Smooth muscle cell (in vitro differentiated cells): ENCODE results near the gene PAX8. TPM values are rescaled to one million over a fixed set of nuclear protein-coding genes. Genes with fewer than 3 reads are reported as not detected.
"Not testable (repeated sequence)": the region's sequence is repeated elsewhere in the genome, so short reads cannot be mapped to it uniquely, and the experiment has no call there.

Experiments used
- DNase-seq: peaks from one replicate; lab custom pipeline; 2025; ENCODE audit not compliant: unreplicated experiment; lab: John Stamatoyannopoulos, UW
- H2AFZ ChIP-seq: fragments of 200-600 bp; sonication (generic); 2 replicates; pipeline ENCODE4 v1.6.0; 2016; ENCODE audit warnings: antibody characterized with exemption, low read depth, mild to moderate bottlenecking
- H3F3A ChIP-seq: fragments of 200-600 bp; sonication (generic); 2 replicates; pipeline ENCODE4 v1.6.0; 2017; ENCODE audit warnings: antibody characterized with exemption, low read depth
- H3K27ac ChIP-seq: fragments of 200-600 bp; sonication (generic); 2 replicates; pipeline ENCODE4 v1.5.1; 2016; ENCODE audit warnings: low read depth, mild to moderate bottlenecking
- H3K27me3 ChIP-seq: fragments of 200-600 bp; sonication (generic); 2 replicates; pipeline ENCODE4 v1.6.1; 2016; ENCODE audit warnings: low read depth, mild to moderate bottlenecking
- H3K36me3 ChIP-seq: fragments of 200-600 bp; sonication (generic); 2 replicates; pipeline ENCODE4 v1.5.1; 2016; ENCODE audit warnings: low read depth
- H3K4me1 ChIP-seq: fragments of 200-600 bp; sonication (generic); 2 replicates; pipeline ENCODE4 v1.5.1; 2016; ENCODE audit warnings: low read depth
- H3K4me2 ChIP-seq: fragments of 200-600 bp; sonication (generic); 2 replicates; pipeline ENCODE4 v1.6.0; 2016; ENCODE audit warnings: mild to moderate bottlenecking
- H3K4me3 ChIP-seq: fragments of 200-600 bp; sonication (generic); 2 replicates; pipeline ENCODE4 v1.5.1; 2016; ENCODE audit warnings: mild to moderate bottlenecking
- H3K79me2 ChIP-seq: fragments of 200-600 bp; sonication (generic); 2 replicates; pipeline ENCODE4 v1.6.0; 2016; ENCODE audit warnings: low read depth, mild to moderate bottlenecking
- H3K9ac ChIP-seq: fragments of 200-600 bp; sonication (generic); 2 replicates; pipeline ENCODE4 v1.6.0; 2016; ENCODE audit warnings: low read depth
- H3K9me3 ChIP-seq: fragments of 200-600 bp; sonication (generic); replicated peaks from 2 replicates; pipeline ENCODE4 v1.5.1; 2016; ENCODE audit warnings: low read depth
- H4K20me1 ChIP-seq: fragments of 200-600 bp; sonication (generic); 2 replicates; pipeline ENCODE4 v1.6.0; 2016; ENCODE audit warnings: low read depth
- WGBS: methylation state at CpG from one replicate; pipeline ENCODE4 v1.1.7; 2016; ENCODE audit warnings: low lambda C conversion rate; 5-methylcytosine and 5-hydroxymethylcytosine counted together
- polyA plus RNA-seq: library from polyadenylated mRNA; unstranded; fragments of >200 nt; fragmentation: Nextera tagmentation; extraction: Ambion mirVana; gene quantifications from 2 replicates; pipeline ENCODE4 v1.2.1, GENCODE V29; 2016
- total RNA-seq: library from RNA; depleted of rRNA; stranded (reverse); fragments of >200 nt; gene quantifications from 2 replicates; pipeline ENCODE4 v1.2.3, GENCODE V29; 2014
- TF ChIP-seq, protein P1 (sequence below): fragments of 200-600 bp; sonication (generic); IDR thresholded peaks from 2 replicates; pipeline ENCODE4 v1.5.1; 2017; ENCODE audit warnings: borderline replicate concordance, mild to moderate bottlenecking, antibody characterized with exemption; ENCODE audit not compliant: insufficient read depth, poor library complexity, severe bottlenecking

PAX8 gene
- total and polyA plus RNA-seq, 2 experiments from 2014 or later, result not detected

DNA sequence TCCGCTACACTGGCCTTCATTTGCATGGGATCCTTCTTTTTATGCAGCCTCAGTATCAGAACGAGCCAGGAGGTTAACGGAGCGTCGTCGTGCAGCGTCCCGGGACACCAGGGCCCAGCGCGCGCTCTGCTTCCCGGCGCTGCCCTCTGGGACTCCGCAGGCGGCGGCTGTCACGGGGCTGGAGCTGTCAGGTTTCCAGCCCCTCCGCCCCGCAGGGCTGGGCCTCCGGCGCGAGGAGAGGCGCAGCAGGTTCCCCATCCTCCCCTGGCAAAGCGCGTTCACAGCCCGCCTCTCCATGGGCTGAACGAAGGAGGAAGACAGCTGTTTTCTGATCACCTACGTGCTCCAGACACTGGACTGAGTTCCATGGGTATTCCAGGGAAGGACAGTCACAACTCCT, 12.5 kb upstream of the PAX8 start:
- no peaks in the 10 kb centered on the region for H3K79me2 ChIP-seq
- TF ChIP-seq, protein P1, sequence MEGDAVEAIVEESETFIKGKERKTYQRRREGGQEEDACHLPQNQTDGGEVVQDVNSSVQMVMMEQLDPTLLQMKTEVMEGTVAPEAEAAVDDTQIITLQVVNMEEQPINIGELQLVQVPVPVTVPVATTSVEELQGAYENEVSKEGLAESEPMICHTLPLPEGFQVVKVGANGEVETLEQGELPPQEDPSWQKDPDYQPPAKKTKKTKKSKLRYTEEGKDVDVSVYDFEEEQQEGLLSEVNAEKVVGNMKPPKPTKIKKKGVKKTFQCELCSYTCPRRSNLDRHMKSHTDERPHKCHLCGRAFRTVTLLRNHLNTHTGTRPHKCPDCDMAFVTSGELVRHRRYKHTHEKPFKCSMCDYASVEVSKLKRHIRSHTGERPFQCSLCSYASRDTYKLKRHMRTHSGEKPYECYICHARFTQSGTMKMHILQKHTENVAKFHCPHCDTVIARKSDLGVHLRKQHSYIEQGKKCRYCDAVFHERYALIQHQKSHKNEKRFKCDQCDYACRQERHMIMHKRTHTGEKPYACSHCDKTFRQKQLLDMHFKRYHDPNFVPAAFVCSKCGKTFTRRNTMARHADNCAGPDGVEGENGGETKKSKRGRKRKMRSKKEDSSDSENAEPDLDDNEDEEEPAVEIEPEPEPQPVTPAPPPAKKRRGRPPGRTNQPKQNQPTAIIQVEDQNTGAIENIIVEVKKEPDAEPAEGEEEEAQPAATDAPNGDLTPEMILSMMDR, result no peak
- no peak overlapping the region for H3K9ac ChIP-seq
- DNase-seq, result no peak
- H3K4me3 ChIP-seq, result no peak overlapping the region
- H3K4me1 ChIP-seq, result no peaks in the 10 kb centered on the region
- H3K27ac ChIP-seq, result no peak overlapping the region
- H3K4me2 ChIP-seq, result peak overlapping the region; percentile 54
- peaks cover 54% of the 10 kb centered on the region for H3K27me3 ChIP-seq
- H2AFZ ChIP-seq, result no peak overlapping the region
- H3K36me3 ChIP-seq, result no peaks in the 10 kb centered on the region
- 7% methylated on average over 27 of the region's 28 CpGs for WGBS
- H3F3A ChIP-seq, result no peaks in the 10 kb centered on the region
- no peaks in the 10 kb centered on the region for H4K20me1 ChIP-seq
- no peaks in the 10 kb centered on the region for H3K9me3 ChIP-seq

DNA sequence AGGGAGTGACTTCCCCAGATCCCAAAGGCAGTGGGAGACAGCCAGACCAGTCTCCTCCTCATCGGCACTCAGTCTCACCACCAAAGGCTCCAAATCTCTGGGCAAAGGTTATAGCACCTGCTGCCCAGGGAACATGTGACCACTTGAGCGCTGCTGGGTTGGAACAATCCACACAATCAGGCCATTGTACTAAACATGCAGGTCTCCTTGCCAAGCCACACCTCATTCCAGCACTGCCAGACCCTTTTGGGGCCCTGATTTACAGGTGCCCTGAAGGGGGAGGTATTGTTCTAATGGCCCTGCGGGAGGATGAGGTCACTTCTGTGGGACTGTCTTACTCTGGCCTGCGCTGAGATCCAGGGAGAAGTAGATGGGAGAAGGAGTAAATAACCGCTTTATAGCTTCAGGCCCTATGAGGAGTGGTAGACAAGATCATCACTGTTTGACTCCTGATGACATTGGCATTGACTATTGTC, 10.0 kb upstream of the PAX8 start:
- not testable (repeated sequence) for H3K79me2 ChIP-seq, H3K36me3 ChIP-seq, H3K27ac ChIP-seq, H3K4me2 ChIP-seq, H3K4me1 ChIP-seq, H2AFZ ChIP-seq, H3K4me3 ChIP-seq, H3K9me3 ChIP-seq, H4K20me1 ChIP-seq, H3K9ac ChIP-seq, DNase-seq, H3F3A ChIP-seq
- WGBS, result 72% methylated on average over 5 of the region's 5 CpGs
- H3K27me3 ChIP-seq, result peaks cover 39% of the 10 kb centered on the region

DNA sequence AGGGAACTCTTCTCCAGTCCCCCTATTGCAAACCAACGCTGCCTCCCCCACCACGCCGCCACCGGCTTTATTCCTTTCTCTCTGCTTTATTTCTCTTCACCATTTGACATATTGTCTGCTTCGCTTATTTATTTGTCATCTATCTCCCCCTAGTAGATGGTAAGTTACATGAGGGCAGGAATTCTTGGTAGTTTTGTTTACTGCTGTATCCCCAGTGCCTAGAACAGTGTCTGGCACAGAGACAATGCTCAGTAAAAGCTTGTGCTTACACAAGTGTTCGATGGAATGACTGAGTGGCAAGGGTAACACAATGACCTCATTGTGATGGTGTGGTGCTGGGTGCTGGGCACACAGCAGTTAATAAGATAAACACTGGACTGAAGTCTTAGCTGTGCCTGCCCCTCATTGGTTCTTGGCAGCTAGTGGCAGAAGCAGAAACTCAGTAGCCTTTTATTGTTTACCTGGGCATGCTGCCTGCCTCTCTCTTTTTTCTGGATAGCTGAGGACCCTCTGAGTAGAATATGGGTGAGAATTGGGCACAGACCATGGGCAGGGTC, 9.5 kb upstream of the PAX8 start:
- H4K20me1 ChIP-seq, H3K4me2 ChIP-seq, H3K4me3 ChIP-seq, H3K36me3 ChIP-seq, DNase-seq, H3K9me3 ChIP-seq, H3F3A ChIP-seq, H3K27ac ChIP-seq, H3K79me2 ChIP-seq, H3K4me1 ChIP-seq, H3K9ac ChIP-seq, H2AFZ ChIP-seq: not testable (repeated sequence)
- peaks cover 34% of the 10 kb centered on the region for H3K27me3 ChIP-seq
- WGBS, result 47% methylated on average over 4 of the region's 6 CpGs

DNA sequence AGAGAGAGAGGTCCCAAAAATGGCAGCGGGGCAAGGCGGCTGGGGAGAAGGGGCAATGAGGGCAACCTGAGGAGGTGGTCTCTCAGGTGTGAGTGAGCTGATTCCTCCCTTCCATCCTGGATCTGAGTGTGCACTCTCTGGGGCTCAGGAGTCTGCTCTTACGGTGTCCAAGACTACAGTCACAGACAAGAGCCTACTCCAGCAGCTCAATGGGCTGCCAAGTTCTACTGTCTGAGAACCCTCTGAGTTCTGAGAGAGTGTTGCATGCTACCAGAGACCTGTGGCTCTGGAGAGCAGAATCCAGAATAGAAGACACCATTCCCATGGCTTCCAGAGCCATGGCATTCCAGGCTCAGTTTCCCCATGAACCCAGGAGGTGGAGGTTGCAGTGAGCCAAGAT, 7.1 kb upstream of the PAX8 start:
- no peaks in the 10 kb centered on the region for H4K20me1 ChIP-seq
- no peak overlapping the region for H3K27ac ChIP-seq
- no peak overlapping the region for H3K9ac ChIP-seq
- H3K4me2 ChIP-seq, result no peak overlapping the region
- peaks cover 13% of the 10 kb centered on the region for H3K27me3 ChIP-seq
- no peak overlapping the region for H3K4me3 ChIP-seq
- peaks cover 3% of the 10 kb centered on the region for H3F3A ChIP-seq
- H3K9me3 ChIP-seq, result no peaks in the 10 kb centered on the region
- H3K79me2 ChIP-seq, result no peaks in the 10 kb centered on the region
- 96% methylated on average over 3 of the region's 3 CpGs for WGBS
- H3K4me1 ChIP-seq, result peaks cover 9% of the 10 kb centered on the region
- no peak for DNase-seq
- TF ChIP-seq, protein P1, result no peak
- no peak overlapping the region for H2AFZ ChIP-seq
- no peaks in the 10 kb centered on the region for H3K36me3 ChIP-seq

DNA sequence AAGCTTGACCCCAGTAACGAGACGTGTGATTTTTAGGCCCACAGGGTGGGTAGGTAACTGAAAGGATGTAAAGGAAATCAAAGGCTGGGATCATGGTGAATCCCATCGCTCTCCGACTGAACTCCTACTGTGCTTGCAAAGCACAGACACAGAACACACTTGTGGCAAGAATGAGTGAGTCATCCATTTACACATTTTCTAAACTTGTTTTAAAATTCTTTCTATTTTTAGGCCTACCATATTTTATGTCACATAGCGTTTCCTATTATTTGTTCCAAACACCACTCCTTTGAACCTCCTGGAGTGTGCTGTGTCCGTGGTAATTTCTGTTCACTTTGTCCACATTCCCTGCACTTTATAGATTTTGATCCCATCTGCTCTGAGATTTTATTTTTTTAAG, 6.3 kb upstream of the PAX8 start:
- not testable (repeated sequence) for H3F3A ChIP-seq, H3K9me3 ChIP-seq, H3K4me1 ChIP-seq, H3K79me2 ChIP-seq, H3K36me3 ChIP-seq, DNase-seq, H2AFZ ChIP-seq, H3K4me3 ChIP-seq, H4K20me1 ChIP-seq
- H3K27me3 ChIP-seq, result peaks cover 14% of the 10 kb centered on the region
- H3K4me2 ChIP-seq, result peak overlapping the region; percentile 71
- WGBS, result 28% methylated on average over 6 of the region's 6 CpGs
- H3K27ac ChIP-seq, result peak overlapping the region; percentile 94
- peak overlapping the region; percentile 78 for H3K9ac ChIP-seq
